ENCODE data around the gene SRD5A1. TPM values are rescaled to one million over a fixed set of nuclear protein-coding genes. Genes with fewer than 3 reads are reported as not detected.

The SRD5A1 gene
- total RNA-seq, 2 donors from 2014 or later = 4.0 to 4.2 TPM

DNA sequence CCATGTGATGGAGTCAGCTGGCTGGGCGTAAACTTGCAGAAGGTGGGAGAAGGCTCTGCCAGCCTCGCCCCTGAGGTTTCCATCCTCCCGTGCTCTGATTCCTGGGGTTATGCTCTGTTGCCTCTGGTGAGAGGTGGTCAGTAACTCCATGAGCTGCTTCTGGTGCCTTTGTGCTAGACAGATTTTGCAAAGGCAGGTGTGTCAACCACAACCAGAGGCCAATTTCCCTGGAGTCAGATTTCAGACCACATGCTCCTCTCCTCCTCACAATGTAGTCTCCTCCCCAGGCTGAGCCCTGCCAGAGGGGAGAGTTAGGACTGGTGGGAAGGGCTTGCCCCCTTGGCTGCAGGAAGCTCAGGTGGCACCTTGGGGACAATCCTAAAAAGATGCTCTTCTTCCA lies 41.2 kb downstream of the SRD5A1 start:
- intact Hi-C loops (cut with DNase I) = no loop called here
- no peak for DNase-seq (ENCODE audit: low spot score)

- peak; percentile 74 for DNase-seq (ENCODE audit: low spot score)
- intact Hi-C loops (cut with DNase I) = no loop called here
Observed at GRCh38 chr5:6674886-6675285, 41.6 kb downstream of the SRD5A1 start.

DNA sequence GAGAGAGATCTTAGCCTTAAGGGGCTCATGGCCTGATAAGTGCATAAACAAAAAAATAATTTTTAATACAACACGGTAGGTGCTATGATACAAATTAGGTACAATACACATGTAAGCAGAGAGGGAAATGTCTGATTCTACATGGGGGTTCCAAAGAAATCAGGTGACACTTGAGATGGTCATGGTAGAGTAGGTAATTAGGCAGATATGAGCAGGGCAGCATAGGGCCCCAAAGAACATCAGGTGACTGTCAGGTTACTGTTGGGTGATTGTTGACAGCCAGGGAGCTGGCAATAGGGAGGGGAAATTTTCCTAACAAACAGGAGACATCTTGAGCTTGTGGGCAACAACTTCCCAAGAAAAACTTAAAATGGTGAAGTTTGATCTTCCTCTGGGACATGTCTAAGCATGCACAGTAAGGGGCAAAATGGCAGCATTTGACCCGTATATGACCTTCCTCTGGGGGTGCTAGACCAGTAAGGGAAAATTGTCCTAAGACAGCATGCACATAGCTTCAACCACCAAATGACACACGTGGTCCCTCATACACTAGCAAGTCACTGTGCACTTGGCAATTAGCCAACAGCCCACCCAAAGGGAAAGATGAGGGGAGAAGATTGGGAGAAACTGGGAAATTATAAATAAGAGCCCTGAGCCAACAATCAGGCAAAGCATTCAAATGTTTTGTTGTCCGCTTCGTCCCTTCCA lies 42.7 kb downstream of the SRD5A1 start:
- DNase-seq (ENCODE audit: low spot score) = no peak
- intact Hi-C loops (cut with DNase I) = no loop called here

DNA sequence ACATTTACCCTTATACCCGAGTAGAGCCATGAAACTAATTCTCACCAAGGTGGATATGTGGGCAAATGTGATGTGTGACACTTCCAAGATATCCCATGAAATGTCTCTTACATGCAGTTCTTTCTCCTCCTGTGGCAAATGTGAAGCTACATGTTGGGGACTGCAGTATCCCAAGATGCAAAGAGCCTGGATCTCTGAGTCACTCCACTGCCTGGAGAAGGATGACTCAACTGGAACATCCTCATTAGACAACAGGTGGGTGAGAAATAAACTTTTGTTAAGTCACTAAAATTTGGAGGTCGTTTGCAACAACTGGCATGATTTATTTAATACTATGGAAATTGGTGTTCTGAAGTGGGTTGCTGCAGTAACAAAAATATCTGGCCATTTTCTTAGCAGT lies 43.5 kb downstream of the SRD5A1 start:
- DNase-seq (ENCODE audit: low spot score) = no peak
- intact Hi-C loops (cut with DNase I) = no loop called here

GRCh38 chr5:6678385-6678784 lies 45.1 kb downstream of the SRD5A1 start:
- DNase-seq (ENCODE audit: low spot score) = no peak
- intact Hi-C loops (cut with DNase I) = no loop called here

- no peak for DNase-seq (ENCODE audit: low spot score)
- intact Hi-C loops (cut with DNase I) = no loop called here
Observed at GRCh38 chr5:6680922-6681321, 47.7 kb downstream of the SRD5A1 start.

GRCh38 chr5:6681682-6682081 lies 48.4 kb downstream of the SRD5A1 start:
- intact Hi-C loops (cut with DNase I) = no loop called here

GRCh38 chr5:6682239-6682638 lies 49.0 kb downstream of the SRD5A1 start:
- intact Hi-C loops (cut with DNase I) = no loop called here
- DNase-seq (ENCODE audit: low spot score) = no peak

More at GRCh38 chr5:6681682-6682081, 48.4 kb downstream of the SRD5A1 start:
- no peak for DNase-seq (ENCODE audit: low spot score)

- no peak for DNase-seq (ENCODE audit: low spot score)
- intact Hi-C loops (cut with DNase I) = no loop called here
Observed at GRCh38 chr5:6683241-6683640, 50.0 kb downstream of the SRD5A1 start.

GRCh38 chr5:6684075-6684474 lies 50.8 kb downstream of the SRD5A1 start:
- intact Hi-C loops (cut with DNase I) = no loop called here
- no peak for DNase-seq (ENCODE audit: low spot score)

DNA sequence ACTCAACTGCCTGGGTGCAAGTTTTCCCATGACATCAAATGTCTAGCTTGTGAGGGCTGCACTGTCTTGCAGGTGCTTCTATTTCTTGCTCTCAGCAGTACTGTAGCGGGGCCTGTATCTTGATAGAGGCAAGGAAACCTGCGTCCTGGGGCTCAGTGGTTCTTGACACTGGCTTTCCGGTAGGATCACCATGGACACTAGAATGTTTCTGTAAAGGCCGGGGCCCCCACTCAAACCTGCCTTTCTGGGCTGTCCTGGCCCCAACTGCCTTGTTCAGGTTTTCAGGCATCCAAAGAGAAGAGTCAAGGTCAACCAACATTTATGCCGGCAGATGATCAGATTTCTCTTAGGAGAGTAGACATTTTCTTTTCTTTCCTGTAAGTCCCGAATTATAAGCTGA lies 53.3 kb downstream of the SRD5A1 start:
- intact Hi-C loops (cut with DNase I) = no loop called here
- no peak for DNase-seq (ENCODE audit: low spot score)

DNA sequence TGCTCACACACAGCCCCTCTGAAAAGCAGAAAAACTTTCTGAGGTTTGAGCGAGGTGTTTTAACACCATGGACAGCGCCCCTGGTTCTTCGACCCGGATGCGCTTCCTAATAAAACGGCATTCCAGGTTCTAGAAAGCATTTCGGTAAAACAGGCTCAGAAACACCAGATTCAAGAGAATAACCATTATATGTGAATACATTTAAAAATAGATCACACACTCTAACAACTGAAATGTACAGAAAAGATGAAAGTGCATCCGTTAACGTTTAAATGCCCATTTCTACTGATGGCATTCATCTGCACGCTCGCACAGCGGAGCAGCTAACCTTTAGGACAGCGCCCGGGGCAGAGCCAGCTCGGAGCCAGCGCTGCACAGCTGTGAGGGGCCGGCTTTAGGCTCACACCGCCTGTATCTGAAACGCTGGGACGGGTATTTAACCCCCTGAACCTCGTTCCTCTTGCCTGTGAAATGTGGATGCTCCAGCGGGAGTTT lies 53.7 kb downstream of the SRD5A1 start:
- intact Hi-C loops (cut with DNase I) = no loop called here
- no peak for DNase-seq (ENCODE audit: low spot score)

DNA sequence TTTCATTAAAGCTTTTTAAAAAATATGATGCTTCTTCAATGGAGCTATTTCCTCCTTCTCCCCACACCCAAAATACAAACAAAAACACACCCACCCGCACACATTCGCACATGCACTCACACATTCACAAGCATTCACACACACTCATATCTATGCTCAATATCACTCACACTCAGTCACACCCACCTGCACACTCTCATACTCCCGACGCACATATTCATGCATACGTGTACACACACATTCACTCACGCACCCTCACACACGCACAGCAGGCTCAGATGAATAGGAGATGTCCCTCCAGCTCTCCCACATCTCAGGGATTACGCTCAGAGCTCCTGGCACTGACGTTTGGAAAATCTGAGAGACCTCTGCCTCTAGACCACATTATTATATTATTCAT lies 54.3 kb downstream of the SRD5A1 start:
- intact Hi-C loops (cut with DNase I) = no loop called here
- no peak for DNase-seq (ENCODE audit: low spot score)

GRCh38 chr5:6692906-6693305 lies 59.7 kb downstream of the SRD5A1 start:
- no peak for DNase-seq (ENCODE audit: low spot score)
- intact Hi-C loops (cut with DNase I) = no loop called here

DNA sequence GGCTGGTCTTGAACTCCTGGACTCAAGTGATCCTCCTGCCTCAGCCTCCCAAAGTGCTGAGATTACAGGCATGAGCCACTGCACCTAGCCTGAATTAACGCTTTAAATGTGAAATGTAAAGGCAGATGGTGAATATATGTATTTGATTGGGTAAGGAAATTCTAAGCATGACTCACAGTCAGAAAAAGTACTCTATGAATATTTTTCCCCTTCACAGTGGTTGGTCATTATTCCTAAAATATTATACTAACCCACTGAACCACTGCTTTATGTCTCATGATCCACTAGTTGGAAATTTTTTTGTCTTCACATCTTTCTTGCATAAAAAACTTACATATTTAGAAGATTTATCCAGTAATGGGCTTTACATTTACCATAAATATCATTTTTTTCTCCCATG lies 65.5 kb downstream of the SRD5A1 start:
- intact Hi-C loops (cut with DNase I) = no loop called here
- DNase-seq (ENCODE audit: low spot score) = no peak

GRCh38 chr5:6699357-6699756 lies 66.1 kb downstream of the SRD5A1 start:
- intact Hi-C loops (cut with DNase I) = no loop called here

GRCh38 chr5:6700074-6700684 lies 66.9 kb downstream of the SRD5A1 start:
- no peak for DNase-seq (ENCODE audit: low spot score)
- intact Hi-C loops (cut with DNase I) = loop anchor here (10.0 kb wide), 1 partner anchor 65 kb away; the partner anchor contains the start of genes NSUN2 (in 2 of the 2) and SRD5A1 (in 2 of the 2)

More at GRCh38 chr5:6699357-6699756, 66.1 kb downstream of the SRD5A1 start:
- no peak for DNase-seq (ENCODE audit: low spot score)

GRCh38 chr5:6700685-6701355 lies 67.6 kb downstream of the SRD5A1 start:
- intact Hi-C loops (cut with DNase I) = loop anchor here (10.0 kb wide), 1 partner anchor 66 kb away; the partner anchor contains the start of genes NSUN2 (in 2 of the 2) and SRD5A1 (in 2 of the 2)
- DNase-seq (ENCODE audit: low spot score) = no peak

DNA sequence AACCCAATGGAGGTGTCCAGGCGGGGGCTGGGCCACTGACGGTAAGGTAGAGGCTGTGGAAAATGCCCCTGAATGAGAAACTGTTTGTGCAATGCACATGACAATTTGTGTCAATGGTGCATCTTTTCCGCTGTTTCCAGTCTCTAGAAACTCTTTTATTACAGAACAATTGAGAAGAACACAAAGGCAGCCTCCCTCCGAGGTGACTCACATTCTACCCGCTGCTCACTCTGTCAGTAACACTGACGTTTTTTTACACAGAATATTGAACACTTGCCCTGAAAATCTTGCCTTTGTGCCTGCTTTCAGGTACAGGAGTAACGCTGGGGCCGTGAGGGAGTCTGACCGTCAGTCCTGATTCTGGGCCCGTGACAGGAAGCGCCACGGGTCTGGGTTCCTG lies 68.3 kb downstream of the SRD5A1 start:
- intact Hi-C loops (cut with DNase I) = loop anchor here (10.0 kb wide), 1 partner anchor 67 kb away; the partner anchor contains the start of genes NSUN2 (in 2 of the 2) and SRD5A1 (in 2 of the 2)
- DNase-seq (ENCODE audit: low spot score) = no peak

DNA sequence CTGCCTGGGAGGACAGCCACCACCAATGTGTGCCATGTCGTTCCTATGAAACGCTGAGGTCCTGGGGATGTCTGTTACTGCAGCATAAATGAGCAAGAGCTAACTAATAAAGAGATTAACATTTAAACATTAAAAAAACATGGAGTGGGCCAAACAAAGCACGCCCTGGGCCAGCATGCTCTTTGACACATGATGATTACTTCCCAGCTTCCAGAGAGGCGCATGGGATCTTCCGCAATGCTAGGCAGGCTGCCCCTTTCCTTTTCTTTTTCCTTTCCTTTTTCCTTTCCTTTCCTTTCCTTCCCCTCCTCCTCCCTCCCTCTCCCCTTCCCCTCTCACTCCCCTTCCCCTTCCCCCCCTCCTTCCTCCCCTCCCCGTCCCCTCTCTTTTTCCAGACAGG lies 69.4 kb downstream of the SRD5A1 start:
- intact Hi-C loops (cut with DNase I) = loop anchor here (10.0 kb wide), 1 partner anchor 68 kb away; the partner anchor contains the start of genes NSUN2 (in 2 of the 2) and SRD5A1 (in 2 of the 2)
- no peak for DNase-seq (ENCODE audit: low spot score)

Measured in posterior vena cava (tissue), 2 donors.